Measurements from ENCODE around the gene NOXRED1.

NOXRED1 gene

GRCh38 chr14:77438596-77438995, 15.3 kb upstream of the NOXRED1 start (continued):
- TF ChIP-seq SNAI2 (CRISPR knock-in tag; IDR thresholded peaks at IDR 0.05) (no peak), CREB5 (CRISPR knock-in tag; IDR thresholded peaks at IDR 0.05; ENCODE audit: low read depth) (no peak), BACH2 (CRISPR knock-in tag; IDR thresholded peaks at IDR 0.05; ENCODE audit: borderline replicate concordance) (no peak), OSR1 (CRISPR knock-in tag; IDR thresholded peaks at IDR 0.05) (no peak), ZFP30 (CRISPR knock-in tag; IDR thresholded peaks at IDR 0.05) (no peak), GLIS3 (CRISPR knock-in tag; IDR thresholded peaks at IDR 0.05) (no peak), ZFP3 (CRISPR knock-in tag; IDR thresholded peaks at IDR 0.05) (no peak), ZNF565 (CRISPR knock-in tag; conservative IDR thresholded peaks at IDR 0.05; ENCODE audit: low read depth) (no peak), PPARA (CRISPR knock-in tag; IDR thresholded peaks at IDR 0.05; ENCODE audit: borderline replicate concordance) (no peak)

GRCh38 chr14:77436042-77436441, 12.7 kb upstream of the NOXRED1 start:
- no peak for ATAC-seq
- TF ChIP-seq ISL1 (CRISPR knock-in tag; IDR thresholded peaks at IDR 0.05) (0 out of 2 replicates have a peak, but pooled peaks have one; percentile 20), OSR1 (CRISPR knock-in tag; IDR thresholded peaks at IDR 0.05) (no peak), ESRRG (CRISPR knock-in tag; IDR thresholded peaks at IDR 0.05) (no peak), ZFP3 (CRISPR knock-in tag; IDR thresholded peaks at IDR 0.05) (no peak)

GRCh38 chr14:77426396-77426795, 3.1 kb upstream of the NOXRED1 start:
- no peak for TF ChIP-seq CREB5 (CRISPR knock-in tag; IDR thresholded peaks at IDR 0.05; ENCODE audit: low read depth)
- no peak for TF ChIP-seq ZNF565 (CRISPR knock-in tag; conservative IDR thresholded peaks at IDR 0.05; ENCODE audit: low read depth)
- TF ChIP-seq TCF4 (CRISPR knock-in tag; IDR thresholded peaks at IDR 0.05; ENCODE audit: borderline replicate concordance), result no peak
- no peak for TF ChIP-seq TOX (CRISPR knock-in tag; IDR thresholded peaks at IDR 0.05; ENCODE audit: borderline replicate concordance)
- TF ChIP-seq ZNF8 (CRISPR knock-in tag; IDR thresholded peaks at IDR 0.05), result no peak
- TF ChIP-seq RARB (CRISPR knock-in tag; IDR thresholded peaks at IDR 0.05), result no peak
- TF ChIP-seq POU6F1 (CRISPR knock-in tag; IDR thresholded peaks at IDR 0.05; ENCODE audit: borderline replicate concordance, low read depth), result no peak
- TF ChIP-seq CSDC2 (CRISPR knock-in tag; IDR thresholded peaks at IDR 0.05), result no peak
- TF ChIP-seq BACH2 (CRISPR knock-in tag; IDR thresholded peaks at IDR 0.05; ENCODE audit: borderline replicate concordance), result no peak
- no peak for TF ChIP-seq ZFP30 (CRISPR knock-in tag; IDR thresholded peaks at IDR 0.05)
- TF ChIP-seq TSHZ2 (CRISPR knock-in tag; IDR thresholded peaks at IDR 0.05), result no peak
- TF ChIP-seq PPARA (CRISPR knock-in tag; IDR thresholded peaks at IDR 0.05; ENCODE audit: borderline replicate concordance), result no peak
- TF ChIP-seq SNAI2 (CRISPR knock-in tag; IDR thresholded peaks at IDR 0.05), result no peak
- no peak for TF ChIP-seq ZFP3 (CRISPR knock-in tag; IDR thresholded peaks at IDR 0.05)
- no peak for ATAC-seq

GRCh38 chr14:77424862-77425261, 1.5 kb upstream of the NOXRED1 start:
- ATAC-seq, result no peak
- no peak for TF ChIP-seq BACH2 (CRISPR knock-in tag; IDR thresholded peaks at IDR 0.05; ENCODE audit: borderline replicate concordance)

- ATAC-seq, result no peak
- TF ChIP-seq SNAI2 (CRISPR knock-in tag; IDR thresholded peaks at IDR 0.05) (no peak), ZNF70 (CRISPR knock-in tag; IDR thresholded peaks at IDR 0.05) (no peak), ZNF8 (CRISPR knock-in tag; IDR thresholded peaks at IDR 0.05) (no peak), GLIS3 (CRISPR knock-in tag; IDR thresholded peaks at IDR 0.05) (no peak), TOX (CRISPR knock-in tag; IDR thresholded peaks at IDR 0.05; ENCODE audit: borderline replicate concordance) (no peak), PATZ1 (CRISPR knock-in tag; IDR thresholded peaks at IDR 0.05; ENCODE audit: borderline replicate concordance) (no peak), CREB5 (CRISPR knock-in tag; IDR thresholded peaks at IDR 0.05; ENCODE audit: low read depth) (no peak), ISL1 (CRISPR knock-in tag; IDR thresholded peaks at IDR 0.05) (no peak)
Observed at GRCh38 chr14:77421201-77421600, 2.1 kb downstream of the NOXRED1 start.

Measured in SK-N-SH treated with all-trans-retinoic acid at 6 μM for 48 hours (cell line).